Activated CD4-positive, alpha-beta T cell treated with anti-CD3 and anti-CD28 coated beads, Interleukin-2, amount 50 U/mL, for 24 hours (primary cell): ENCODE data around the gene ZNF821.
"Not testable (repeated sequence)": the region's sequence is repeated elsewhere in the genome, so short reads cannot be mapped to it uniquely, and the experiment has no call there.

Source experiments
- DNase-seq, 2 donors: peaks; one replicate each; pipeline ENCODE4 v3.0.0-alpha.2; 2020; ENCODE audit warnings: low read depth in 1 of 2, low spot score in 1 of 2

ZNF821 gene

GRCh38 chr16:71859762-71860521 is 24.0 kb downstream of the ZNF821 start:
- DNase-seq: no peak

GRCh38 chr16:71855937-71856662 is 27.9 kb downstream of the ZNF821 start:
- no peak for DNase-seq

- DNase-seq: no peak
These were observed 29.5 kb downstream of the ZNF821 start for GRCh38 chr16:71854369-71854948.

GRCh38 chr16:71853413-71853812 is 30.6 kb downstream of the ZNF821 start:
- no peak for DNase-seq

GRCh38 chr16:71852561-71852960 is 31.4 kb downstream of the ZNF821 start:
- DNase-seq: no peak

- DNase-seq: no peak
These were observed 31.8 kb downstream of the ZNF821 start for GRCh38 chr16:71852158-71852557.

GRCh38 chr16:71851746-71852145 is 32.2 kb downstream of the ZNF821 start:
- DNase-seq: no peak

GRCh38 chr16:71848622-71849021 is 35.4 kb downstream of the ZNF821 start:
- no peak for DNase-seq

GRCh38 chr16:71847096-71847495 is 36.9 kb downstream of the ZNF821 start:
- no peak for DNase-seq

- DNase-seq: no peak
These were observed 37.6 kb downstream of the ZNF821 start for GRCh38 chr16:71846431-71846830.

- peak; percentile 89 to 96 for DNase-seq
These were observed 38.1 kb downstream of the ZNF821 start, which contains the start of gene ATXN1L for GRCh38 chr16:71845639-71846430. Gene ATXN1L (plus strand): TSS chr16:71845976. CDS start chr16:71849741, 3,765 bp downstream.

GRCh38 chr16:71843572-71843971 is 40.4 kb downstream of the ZNF821 start:
- DNase-seq: no peak

- DNase-seq: no peak
These were observed 43.9 kb downstream of the ZNF821 start for GRCh38 chr16:71840052-71840451.

GRCh38 chr16:71837150-71837549 is 46.8 kb downstream of the ZNF821 start:
- no peak for DNase-seq

GRCh38 chr16:71834291-71834690 is 49.7 kb downstream of the ZNF821 start:
- no peak for DNase-seq

GRCh38 chr16:71832112-71832511 is 51.9 kb downstream of the ZNF821 start:
- not testable (repeated sequence) for DNase-seq

GRCh38 chr16:71831698-71832097 is 52.3 kb downstream of the ZNF821 start:
- not testable (repeated sequence) for DNase-seq

GRCh38 chr16:71830359-71830758 is 53.6 kb downstream of the ZNF821 start:
- no peak for DNase-seq

GRCh38 chr16:71826533-71827017 is 57.4 kb downstream of the ZNF821 start:
- no peak for DNase-seq

- DNase-seq: not testable (repeated sequence)
These were observed 66.9 kb downstream of the ZNF821 start for GRCh38 chr16:71817155-71817500.

GRCh38 chr16:71811261-71811803 is 72.7 kb downstream of the ZNF821 start:
- DNase-seq: no peak
